Esophagus squamous epithelium (tissue), 4 donors: ENCODE results near the gene PTPRN.

Experiments
- CTCF ChIP-seq, 6 experiments: fragments of 450-650 bp in 4 of 6; fragments of 200-600 bp in 2 of 6; sonication (generic) in 2 of 6; IDR thresholded peaks; one replicate each; pipeline ENCODE4 v1.5.1; 2016 to 2019; ENCODE audit warnings: antibody characterized with exemption in 6 of 6, mild to moderate bottlenecking in 4 of 6, moderate library complexity in 4 of 6
- POLR2A ChIP-seq, 4 donors: fragments of 450-650 bp; IDR thresholded peaks; one replicate each; pipeline ENCODE4 v1.6.1; 2017; ENCODE audit warnings: antibody characterized with exemption in 4 of 4, mild to moderate bottlenecking in 4 of 4, moderate library complexity in 3 of 4

GRCh38 chr2:219252084-219252483 lies 57.1 kb downstream of the PTPRN start:
- TF ChIP-seq POLR2A (IDR thresholded peaks at IDR 0.05): peak in 1 of 4 donors; percentile 23
- no peak for TF ChIP-seq CTCF (IDR thresholded peaks at IDR 0.05)
